ENCODE measurements around the gene MYH7. TPM values are rescaled to one million over a fixed set of nuclear protein-coding genes. Genes with fewer than 3 reads are reported as not detected.

MYH7 gene
- total RNA-seq, 1 experiment from 2014 or later, result not detected

- ChIA-PET CTCF (interaction anchor here (0.8 kb wide), 2 partner anchors 10 to 67 kb away, joined by 3 read pairs; no protein-coding TSS in a partner anchor), POLR2A (no interaction called here)
- no peak for TF ChIP-seq CTCF (IDR thresholded peaks at IDR 0.05; ENCODE audit: unreplicated experiment)
- Mint-ChIP-seq H3K27me3 (ENCODE audit: insufficient read depth, unreplicated experiment) (peaks cover 25% of the 10 kb centered on the region), H3K4me1 (ENCODE audit: insufficient read depth, unreplicated experiment) (no peaks in the 10 kb centered on the region), H3K9me3 (ENCODE audit: unreplicated experiment) (no peaks in the 10 kb centered on the region), H3K27ac (ENCODE audit: low read depth, unreplicated experiment) (no peak overlapping the region), H3K4me3 (ENCODE audit: unreplicated experiment) (no peak overlapping the region), H3K36me3 (ENCODE audit: insufficient read depth, unreplicated experiment) (no peaks in the 10 kb centered on the region)
- intact Hi-C loops (cut with micrococcal nuclease), result no loop called here
- no TSS peak for BruUV-seq (replicated peaks)
- DNase-seq (ENCODE audit: unreplicated experiment), result no peak
Observed at GRCh38 chr14:23447361-23448350, 12.2 kb upstream of the MYH7 start.

- intact Hi-C loops (cut with micrococcal nuclease), result no loop called here
- CTCF ChIA-PET, result interaction anchor here (1.0 kb wide), 1 partner anchor 8 kb away, joined by 3 read pairs; no protein-coding TSS in a partner anchor
- Mint-ChIP-seq H3K9me3 (ENCODE audit: unreplicated experiment) (no peaks in the 10 kb centered on the region), H3K27ac (ENCODE audit: low read depth, unreplicated experiment) (no peak overlapping the region), H3K27me3 (ENCODE audit: insufficient read depth, unreplicated experiment) (peaks cover 33% of the 10 kb centered on the region), H3K36me3 (ENCODE audit: insufficient read depth, unreplicated experiment) (no peaks in the 10 kb centered on the region), H3K4me3 (ENCODE audit: unreplicated experiment) (no peak overlapping the region), H3K4me1 (ENCODE audit: insufficient read depth, unreplicated experiment) (no peaks in the 10 kb centered on the region)
- POLR2A ChIA-PET, result interaction anchor here (0.7 kb wide), 1 partner anchor 79 kb away, joined by 3 read pairs; no protein-coding TSS in a partner anchor
- DNase-seq (ENCODE audit: unreplicated experiment), result no peak
- no peak for TF ChIP-seq CTCF (IDR thresholded peaks at IDR 0.05; ENCODE audit: unreplicated experiment)
- no TSS peak for BruUV-seq (replicated peaks)
Observed at GRCh38 chr14:23446291-23446851, 10.9 kb upstream of the MYH7 start.

- CTCF ChIA-PET, result interaction anchor here (0.7 to 1.0 kb wide), 2 partner anchors 8 to 52 kb away, joined by 3 read pairs; no protein-coding TSS in a partner anchor
- BruUV-seq (replicated peaks), result no TSS peak
- H3K4me1 Mint-ChIP-seq (ENCODE audit: insufficient read depth, unreplicated experiment), result no peaks in the 10 kb centered on the region
- no peak overlapping the region for H3K4me3 Mint-ChIP-seq (ENCODE audit: unreplicated experiment)
- POLR2A ChIA-PET, result no interaction called here
- H3K27me3 Mint-ChIP-seq (ENCODE audit: insufficient read depth, unreplicated experiment), result peaks cover 39% of the 10 kb centered on the region
- DNase-seq (ENCODE audit: unreplicated experiment), result no peak
- no peaks in the 10 kb centered on the region for H3K9me3 Mint-ChIP-seq (ENCODE audit: unreplicated experiment)
- no peak for TF ChIP-seq CTCF (IDR thresholded peaks at IDR 0.05; ENCODE audit: unreplicated experiment)
- no peaks in the 10 kb centered on the region for H3K36me3 Mint-ChIP-seq (ENCODE audit: insufficient read depth, unreplicated experiment)
- intact Hi-C loops (cut with micrococcal nuclease), result no loop called here
- H3K27ac Mint-ChIP-seq (ENCODE audit: low read depth, unreplicated experiment), result no peak overlapping the region
Observed at GRCh38 chr14:23445773-23446172, 10.3 kb upstream of the MYH7 start.

- Mint-ChIP-seq H3K9me3 (ENCODE audit: unreplicated experiment) (no peaks in the 10 kb centered on the region), H3K4me1 (ENCODE audit: insufficient read depth, unreplicated experiment) (no peaks in the 10 kb centered on the region), H3K27me3 (ENCODE audit: insufficient read depth, unreplicated experiment) (peaks cover 40% of the 10 kb centered on the region), H3K27ac (ENCODE audit: low read depth, unreplicated experiment) (no peak overlapping the region), H3K4me3 (ENCODE audit: unreplicated experiment) (no peak overlapping the region), H3K36me3 (ENCODE audit: insufficient read depth, unreplicated experiment) (no peaks in the 10 kb centered on the region)
- ChIA-PET POLR2A (no interaction called here), CTCF (interaction anchor here (0.6 to 0.9 kb wide), 2 partner anchors 23 to 53 kb away, joined by 3 read pairs; no protein-coding TSS in a partner anchor)
- DNase-seq (ENCODE audit: unreplicated experiment), result no peak
- no peak for TF ChIP-seq CTCF (IDR thresholded peaks at IDR 0.05; ENCODE audit: unreplicated experiment)
- intact Hi-C loops (cut with micrococcal nuclease), result no loop called here
- BruUV-seq (replicated peaks), result no TSS peak
Observed at GRCh38 chr14:23444314-23444713, 8.9 kb upstream of the MYH7 start.
